LNCaP clone FGC (cell line): ENCODE measurements around the gene ATRN.

Experiments used
- DNase-seq: peaks from one replicate; pipeline ENCODE4 v3.0.0-alpha.2; 2011; ENCODE audit warnings: low read depth
- H3K4me3 ChIP-seq: 2 replicates; pipeline ENCODE4 v1.5.1; 2011; ENCODE audit warnings: mild to moderate bottlenecking, low read depth, low read length, control low read depth
- TF ChIP-seq, protein P1 (sequence below): IDR thresholded peaks from 2 replicates; pipeline ENCODE4 v1.5.1; 2012; ENCODE audit warnings: mild to moderate bottlenecking; ENCODE audit not compliant: control insufficient read depth, insufficient read depth; ENCODE audit errors: extremely low read depth

ATRN gene

DNA sequence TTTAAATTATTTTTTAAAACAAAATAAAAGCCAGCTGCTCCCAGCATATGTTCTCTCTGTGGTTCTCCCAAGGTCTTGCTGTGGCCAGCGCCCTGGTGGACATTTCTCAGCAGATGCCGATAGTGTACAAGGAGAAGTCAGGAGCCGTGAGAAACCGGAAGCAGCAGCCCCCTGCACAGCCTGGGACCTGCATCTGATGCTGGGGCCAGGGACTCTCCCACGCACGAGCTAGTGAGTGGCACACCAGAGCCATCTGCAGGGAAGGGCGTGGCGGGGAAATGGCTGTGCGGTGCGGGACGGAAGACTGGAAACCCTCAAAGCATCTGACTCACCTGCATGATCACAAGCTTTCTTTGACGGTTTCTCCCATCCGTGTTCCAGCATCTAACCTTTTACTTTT lies 175.8 kb downstream of the ATRN start:
- no peak overlapping the region for H3K4me3 ChIP-seq
- TF ChIP-seq, protein P1, sequence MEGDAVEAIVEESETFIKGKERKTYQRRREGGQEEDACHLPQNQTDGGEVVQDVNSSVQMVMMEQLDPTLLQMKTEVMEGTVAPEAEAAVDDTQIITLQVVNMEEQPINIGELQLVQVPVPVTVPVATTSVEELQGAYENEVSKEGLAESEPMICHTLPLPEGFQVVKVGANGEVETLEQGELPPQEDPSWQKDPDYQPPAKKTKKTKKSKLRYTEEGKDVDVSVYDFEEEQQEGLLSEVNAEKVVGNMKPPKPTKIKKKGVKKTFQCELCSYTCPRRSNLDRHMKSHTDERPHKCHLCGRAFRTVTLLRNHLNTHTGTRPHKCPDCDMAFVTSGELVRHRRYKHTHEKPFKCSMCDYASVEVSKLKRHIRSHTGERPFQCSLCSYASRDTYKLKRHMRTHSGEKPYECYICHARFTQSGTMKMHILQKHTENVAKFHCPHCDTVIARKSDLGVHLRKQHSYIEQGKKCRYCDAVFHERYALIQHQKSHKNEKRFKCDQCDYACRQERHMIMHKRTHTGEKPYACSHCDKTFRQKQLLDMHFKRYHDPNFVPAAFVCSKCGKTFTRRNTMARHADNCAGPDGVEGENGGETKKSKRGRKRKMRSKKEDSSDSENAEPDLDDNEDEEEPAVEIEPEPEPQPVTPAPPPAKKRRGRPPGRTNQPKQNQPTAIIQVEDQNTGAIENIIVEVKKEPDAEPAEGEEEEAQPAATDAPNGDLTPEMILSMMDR = no peak
- DNase-seq = no peak

DNA sequence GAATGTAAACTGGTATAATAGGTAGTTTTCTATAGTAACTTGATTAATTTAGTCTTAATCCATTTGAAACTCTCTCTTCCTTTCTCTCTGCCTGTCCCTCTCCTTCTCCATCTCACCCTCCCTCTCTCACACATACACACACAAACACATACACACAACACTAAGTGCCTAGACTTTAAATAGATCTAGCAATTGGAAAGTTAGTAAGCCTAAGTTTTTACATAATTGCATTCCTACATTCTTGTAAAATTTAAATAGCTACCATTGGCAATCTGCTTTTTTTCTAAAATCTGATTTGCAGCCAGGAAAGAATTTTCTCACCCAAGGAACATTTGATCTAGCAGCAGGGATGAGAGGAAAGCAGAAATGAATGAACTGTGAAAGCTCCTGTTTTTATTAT lies 176.7 kb downstream of the ATRN start:
- DNase-seq = no peak
- TF ChIP-seq, protein P1 = no peak
- no peak overlapping the region for H3K4me3 ChIP-seq

- DNase-seq = no peak
- no peak overlapping the region for H3K4me3 ChIP-seq
- TF ChIP-seq, protein P1 = no peak
Observed at GRCh38 chr20:3648951-3649350, 178.1 kb downstream of the ATRN start.

DNA sequence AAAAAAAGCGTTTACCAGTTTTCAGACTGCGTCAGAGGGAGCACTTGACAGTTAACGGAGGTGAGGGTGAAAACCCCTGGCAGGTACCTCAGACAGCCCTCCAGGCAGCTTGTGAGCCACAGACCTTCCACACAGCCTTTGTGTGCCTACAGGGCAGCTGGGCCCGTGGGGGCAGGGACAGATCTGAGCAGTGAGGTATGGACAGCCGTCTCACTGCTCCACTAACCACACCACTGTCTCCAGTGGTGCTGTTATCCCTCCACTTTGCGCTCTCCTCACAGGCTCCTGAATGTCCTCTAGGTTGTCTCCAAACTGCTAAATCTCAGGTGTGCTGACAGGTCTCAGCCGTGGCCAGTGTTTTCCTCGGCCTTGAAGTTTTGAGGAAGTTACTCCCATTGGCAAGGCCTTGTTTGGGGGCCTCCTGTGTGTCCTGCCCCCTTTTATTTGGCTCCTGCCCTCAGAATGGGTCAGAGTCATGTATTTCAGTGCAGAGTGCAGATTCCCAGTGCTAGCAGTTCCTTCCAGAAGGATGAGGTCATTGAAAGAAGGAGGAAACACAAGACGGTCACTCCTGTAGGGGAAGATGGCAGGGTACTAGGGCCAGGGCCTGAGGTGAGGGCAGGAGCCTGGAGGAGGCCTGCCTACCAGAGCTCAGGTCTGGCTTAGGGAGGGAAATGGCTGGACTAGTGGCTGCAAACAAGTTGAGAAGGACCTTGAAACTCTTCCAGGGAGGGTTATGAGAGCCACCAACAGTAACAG lies 180.6 kb downstream of the ATRN start:
- H3K4me3 ChIP-seq = no peak overlapping the region
- no peak for DNase-seq
- TF ChIP-seq, protein P1 = no peak

- no peak for DNase-seq
- H3K4me3 ChIP-seq = no peak overlapping the region
Observed at GRCh38 chr20:3652221-3652620, 181.4 kb downstream of the ATRN start.

DNA sequence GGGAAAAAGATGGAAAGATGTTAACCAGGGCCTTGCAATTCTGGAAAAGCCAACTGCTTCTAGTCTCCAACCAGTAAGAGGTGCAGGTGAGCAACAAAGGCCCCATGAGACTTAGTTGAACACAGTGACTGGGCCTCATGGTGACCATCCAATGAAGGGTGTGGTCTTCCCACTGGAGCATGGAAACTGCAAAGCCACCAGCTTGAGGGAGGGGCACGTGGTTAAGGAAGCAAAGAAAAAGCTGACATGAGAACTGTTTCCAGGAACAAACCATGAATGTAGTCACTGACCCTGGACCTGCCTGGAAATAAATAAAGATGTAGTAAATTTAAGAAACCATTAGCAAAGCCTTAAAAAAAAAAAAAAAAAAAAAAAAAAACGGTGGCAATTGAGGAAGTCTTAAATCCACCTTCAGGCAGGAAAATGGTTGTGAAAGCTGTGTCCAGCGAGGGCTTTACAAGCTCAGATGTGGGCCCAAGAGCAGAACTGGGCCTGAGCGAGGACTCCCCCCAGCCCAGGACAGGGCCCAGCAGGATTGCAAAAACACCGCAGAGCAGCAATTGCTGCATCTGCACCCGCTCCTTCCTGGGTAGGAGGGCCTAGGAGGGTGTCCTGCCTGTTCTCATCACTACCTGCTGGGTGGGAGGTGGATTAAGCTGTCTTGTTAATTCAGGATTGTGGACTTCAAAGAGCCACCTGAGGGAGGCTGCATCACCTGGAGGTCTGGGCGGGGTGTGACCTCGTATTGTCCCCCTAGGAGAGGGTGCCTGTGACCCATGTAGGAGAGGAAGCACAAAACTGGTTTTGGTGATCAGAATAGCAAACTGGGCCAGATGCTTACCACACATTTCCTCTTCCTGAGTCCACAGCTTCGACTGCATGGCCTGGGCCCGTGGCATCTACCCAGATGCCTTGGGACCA lies 182.1 kb downstream of the ATRN start:
- TF ChIP-seq, protein P1 = no peak
- DNase-seq = no peak
- H3K4me3 ChIP-seq = no peak overlapping the region

More at GRCh38 chr20:3652221-3652620, 181.4 kb downstream of the ATRN start:
- TF ChIP-seq, protein P1 = no peak

DNA sequence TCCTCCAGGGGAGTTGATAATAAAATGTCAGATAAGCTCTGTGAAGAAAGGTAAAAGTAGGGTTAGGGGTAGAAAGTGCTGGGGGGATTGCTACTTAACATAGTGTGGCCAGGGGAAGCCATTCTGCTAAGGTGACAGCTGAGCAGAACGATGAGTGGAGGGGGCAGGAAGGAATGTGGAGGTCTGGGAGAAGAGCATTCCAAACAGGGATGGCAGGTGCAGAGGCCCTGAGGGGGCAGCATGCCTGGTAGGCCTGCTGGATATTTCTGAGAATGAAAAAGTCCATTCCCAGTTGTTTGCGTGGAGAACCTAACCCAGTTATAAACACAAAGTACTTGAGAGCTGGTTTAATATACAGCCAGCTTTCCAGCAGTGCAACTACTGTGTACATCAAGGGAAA lies 183.1 kb downstream of the ATRN start:
- DNase-seq = no peak
- no peak overlapping the region for H3K4me3 ChIP-seq
- TF ChIP-seq, protein P1 = no peak
